Panc1 (cell line): Measurements from ENCODE around the gene TMEM259. TPM values are rescaled to one million over a fixed set of nuclear protein-coding genes. Genes with fewer than 3 reads are reported as not detected.

Experiments used
- ATAC-seq: fragments of 200-7000 bp; cut with Tn5 transposase; 2 replicates; pipeline ENCODE4 v1.9.1; 2020; ENCODE audit warnings: mild to moderate bottlenecking, moderate library complexity
- BruUV-seq: library from RNA; stranded (reverse); fragments of 400-500 nt; replicated peaks from 2 replicates; lab custom pipeline; 2021; lab: Mats Ljungman, UMichigan
- CTCF ChIA-PET: fragments of 300-600 bp; sonication (Branson Sonifier 250); formaldehyde crosslinking; loops from one replicate; lab custom pipeline; 2022; ENCODE audit warnings: antibody characterized with exemption; lab: Charles Lee
- POLR2A ChIA-PET: fragments of 300-600 bp; sonication (Branson Sonifier 250); formaldehyde crosslinking; loops from one replicate; lab custom pipeline; 2022; ENCODE audit warnings: antibody characterized with exemption; lab: Charles Lee
- DNase-seq: peaks from one replicate; pipeline ENCODE4 v3.0.0-alpha.2; 2010; ENCODE audit warnings: low read depth, low spot score
- H3K27ac ChIP-seq: 2 replicates; pipeline ENCODE4 v1.5.1; 2011; ENCODE audit warnings: mild to moderate bottlenecking, low read length, inconsistent platforms
- H3K27me3 ChIP-seq: fragments of 200-500 bp; sonication (Bioruptor generic); 2 replicates; pipeline ENCODE4 v1.6.0; 2014; ENCODE audit warnings: low read length, inconsistent platforms; ENCODE audit not compliant: control insufficient read depth, insufficient read depth
- H3K36me3 ChIP-seq: fragments of 200-500 bp; sonication (Bioruptor generic); 2 replicates; pipeline ENCODE4 v1.5.1; 2014; ENCODE audit warnings: inconsistent platforms, mild to moderate bottlenecking, low read length, moderate library complexity; ENCODE audit not compliant: control insufficient read depth, insufficient read depth
- H3K4me1 ChIP-seq: 2 replicates; pipeline ENCODE4 v1.5.1; 2011; ENCODE audit warnings: inconsistent platforms, mild to moderate bottlenecking, low read length, moderate library complexity; ENCODE audit not compliant: control insufficient read depth, insufficient read depth
- H3K4me3 ChIP-seq, 2 experiments: 2 replicates each; pipeline ENCODE4 v1.5.1; 2011 to 2012; ENCODE audit warnings: low read depth in 2 of 2, low read length in 2 of 2, mild to moderate bottlenecking in 2 of 2, inconsistent platforms in 1 of 2, moderate library complexity in 1 of 2
- H3K9me3 ChIP-seq: fragments of 200-500 bp; sonication (Bioruptor generic); 2 replicates; pipeline ENCODE4 v1.5.1; 2014; ENCODE audit warnings: low read depth, mild to moderate bottlenecking, inconsistent platforms, low read length, moderate library complexity; ENCODE audit not compliant: control insufficient read depth, insufficient read depth
- POLR2AphosphoS5 ChIP-seq: IDR thresholded peaks from 2 replicates; pipeline ENCODE4 v1.6.1; 2012; ENCODE audit warnings: mild to moderate bottlenecking, low read depth, low read length, moderate library complexity
- REST ChIP-seq, 2 experiments: IDR thresholded peaks; 2 replicates each; pipeline ENCODE4 v1.6.1; 2011 to 2012; ENCODE audit warnings: low read depth in 2 of 2, control low read depth in 1 of 2, low read length in 1 of 2, mild to moderate bottlenecking in 1 of 2, moderate library complexity in 1 of 2; ENCODE audit not compliant: insufficient read depth in 1 of 2
- SIN3A ChIP-seq: IDR thresholded peaks from 2 replicates; pipeline ENCODE4 v1.6.1; 2012; ENCODE audit warnings: low read depth, mild to moderate bottlenecking, low read length, moderate library complexity, borderline replicate concordance; ENCODE audit not compliant: insufficient read depth
- TCF7L2 ChIP-seq: IDR thresholded peaks from 2 replicates; pipeline ENCODE4 v1.6.1; 2011; ENCODE audit warnings: mild to moderate bottlenecking, low read depth, low read length, inconsistent platforms
- in situ Hi-C: cut with HindIII; loops from 2 replicates; pipeline ENCODE4 v1.10.0; 2016; ENCODE audit warnings: low sequenced_read_pairs, low pct_unique_long_range_greater_than_20kb
- intact Hi-C: fragments of 100-400 bp; cut with micrococcal nuclease; formaldehyde crosslinking; loops from one replicate; pipeline ENCODE4 v1.10.0; 2022; ENCODE audit not compliant: unreplicated experiment
- total RNA-seq: library from RNA; stranded (reverse); gene quantifications from one replicate; pipeline ENCODE4 v1.2.1, GENCODE V29; 2021; ENCODE audit not compliant: unreplicated experiment
- TF ChIP-seq, protein P1 (sequence below): fragments of 450-650 bp; IDR thresholded peaks from 2 replicates; pipeline ENCODE4 v1.5.1; 2017; ENCODE audit warnings: mild to moderate bottlenecking

TMEM259 gene
- total RNA-seq, 1 experiment from 2014 or later: 193 TPM

DNA sequence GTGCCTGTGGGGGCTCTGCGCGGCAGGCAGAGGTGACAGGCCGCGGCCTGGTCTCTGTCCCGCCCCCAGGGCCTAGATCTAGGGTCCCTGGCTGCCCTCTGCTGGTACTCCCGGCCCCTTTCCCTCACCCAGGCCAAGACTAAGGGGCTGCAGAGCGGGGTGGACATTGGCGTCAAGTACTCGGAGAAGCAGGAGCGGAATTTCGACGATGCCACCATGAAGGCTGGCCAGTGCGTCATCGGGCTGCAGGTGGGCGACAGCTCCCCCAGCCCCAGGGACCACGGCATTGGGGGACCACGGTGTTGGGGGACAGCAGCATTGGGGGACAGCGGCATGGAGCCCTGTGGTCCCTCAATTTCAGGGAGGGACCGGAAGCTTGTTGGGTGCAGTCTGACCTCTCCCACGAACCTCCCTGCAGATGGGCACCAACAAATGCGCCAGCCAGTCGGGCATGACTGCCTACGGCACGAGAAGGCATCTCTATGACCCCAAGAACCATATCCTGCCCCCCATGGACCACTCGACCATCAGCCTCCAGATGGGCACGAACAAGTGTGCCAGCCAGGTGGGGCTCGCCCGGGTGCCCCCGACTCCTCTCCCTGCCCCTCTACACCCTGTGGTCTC is 15.2 kb upstream of the TMEM259 start:
- ChIA-PET CTCF (no interaction called here), POLR2A (interaction anchor here (0.6 kb wide), 1 partner anchor 12 kb away, joined by 5 read pairs; no protein-coding TSS in a partner anchor)
- Histone ChIP-seq H3K27ac (no peak overlapping the region), H3K4me3 (no peak overlapping the region), H3K27me3 (no peaks in the 10 kb centered on the region), H3K36me3 (peaks cover 6% of the 10 kb centered on the region; the same call in 1 of the 2 replicates), H3K4me1 (peaks cover 6% of the 10 kb centered on the region; the same call in 1 of the 2 replicates), H3K9me3 (no peaks in the 10 kb centered on the region)
- no peak for ATAC-seq
- no TSS peak for BruUV-seq
- intact Hi-C loops (no loop called here), in situ Hi-C loops (no loop called here)
- DNase-seq: no peak
- no peak for TF ChIP-seq TCF7L2
- TF ChIP-seq, protein P1, sequence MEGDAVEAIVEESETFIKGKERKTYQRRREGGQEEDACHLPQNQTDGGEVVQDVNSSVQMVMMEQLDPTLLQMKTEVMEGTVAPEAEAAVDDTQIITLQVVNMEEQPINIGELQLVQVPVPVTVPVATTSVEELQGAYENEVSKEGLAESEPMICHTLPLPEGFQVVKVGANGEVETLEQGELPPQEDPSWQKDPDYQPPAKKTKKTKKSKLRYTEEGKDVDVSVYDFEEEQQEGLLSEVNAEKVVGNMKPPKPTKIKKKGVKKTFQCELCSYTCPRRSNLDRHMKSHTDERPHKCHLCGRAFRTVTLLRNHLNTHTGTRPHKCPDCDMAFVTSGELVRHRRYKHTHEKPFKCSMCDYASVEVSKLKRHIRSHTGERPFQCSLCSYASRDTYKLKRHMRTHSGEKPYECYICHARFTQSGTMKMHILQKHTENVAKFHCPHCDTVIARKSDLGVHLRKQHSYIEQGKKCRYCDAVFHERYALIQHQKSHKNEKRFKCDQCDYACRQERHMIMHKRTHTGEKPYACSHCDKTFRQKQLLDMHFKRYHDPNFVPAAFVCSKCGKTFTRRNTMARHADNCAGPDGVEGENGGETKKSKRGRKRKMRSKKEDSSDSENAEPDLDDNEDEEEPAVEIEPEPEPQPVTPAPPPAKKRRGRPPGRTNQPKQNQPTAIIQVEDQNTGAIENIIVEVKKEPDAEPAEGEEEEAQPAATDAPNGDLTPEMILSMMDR: no peak
- TF ChIP-seq POLR2AphosphoS5: no peak
- TF ChIP-seq REST (IDR thresholded peaks at IDR 0.05; ENCODE audit: insufficient read depth in 1 of 2, low read depth in 2 of 2, low read length in 1 of 2): no peak
- no peak for TF ChIP-seq SIN3A

DNA sequence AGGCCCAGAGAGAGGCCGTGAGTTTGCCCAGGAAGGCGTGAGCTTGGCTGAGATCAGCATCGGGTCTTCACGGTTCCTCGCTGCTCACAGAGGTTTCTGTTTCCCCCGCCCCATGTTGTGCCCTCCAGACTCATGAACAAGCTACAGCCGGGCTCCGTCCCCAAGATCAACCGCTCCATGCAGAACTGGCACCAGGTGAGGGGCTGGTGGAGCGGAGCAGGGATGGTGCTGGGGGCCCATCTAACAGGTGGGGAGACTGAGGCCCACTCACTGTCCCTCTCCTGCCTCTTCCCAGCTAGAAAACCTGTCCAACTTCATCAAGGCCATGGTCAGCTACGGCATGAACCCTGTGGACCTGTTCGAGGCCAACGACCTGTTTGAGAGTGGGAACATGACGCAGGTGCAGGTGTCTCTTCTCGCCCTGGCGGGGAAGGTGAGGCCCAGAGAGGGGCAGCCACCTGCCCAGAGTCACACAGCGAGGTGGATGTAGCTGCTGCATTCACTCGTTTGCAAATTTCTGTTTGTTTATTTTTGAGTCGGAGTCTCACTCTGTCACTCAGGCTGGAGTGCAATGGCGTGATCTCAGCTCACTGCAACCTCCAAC is 11.4 kb upstream of the TMEM259 start:
- intact Hi-C loops: no loop called here
- CTCF ChIA-PET: no interaction called here
- H3K9me3 ChIP-seq: no peaks in the 10 kb centered on the region
- H3K4me3 ChIP-seq: no peak overlapping the region
- H3K36me3 ChIP-seq: peaks cover 5% of the 10 kb centered on the region; the same call in 1 of the 2 replicates
- H3K4me1 ChIP-seq: peaks cover 8% of the 10 kb centered on the region
- no TSS peak for BruUV-seq
- TF ChIP-seq POLR2AphosphoS5: no peak
- TF ChIP-seq SIN3A: no peak
- TF ChIP-seq, protein P1: no peak
- TF ChIP-seq REST (IDR thresholded peaks at IDR 0.05; ENCODE audit: insufficient read depth in 1 of 2, low read depth in 2 of 2, low read length in 1 of 2): no peak
- TF ChIP-seq TCF7L2: no peak
- in situ Hi-C loops: no loop called here
- DNase-seq: no peak
- POLR2A ChIA-PET: no interaction called here
- H3K27me3 ChIP-seq: no peaks in the 10 kb centered on the region
- ATAC-seq: no peak
- H3K27ac ChIP-seq: no peak overlapping the region
